Upper lobe of left lung (tissue), 6 donors: ENCODE measurements around the gene APOL2. TPM values are rescaled to one million over a fixed set of nuclear protein-coding genes. Genes with fewer than 3 reads are reported as not detected.
A peak's percentile ranks its signal among the peaks of the same experiment; 100 is the strongest.

ENCODE experiments used
- ATAC-seq, 2 donors: fragments of 200-7000 bp; cut with Tn5 transposase; one replicate each; pipeline ENCODE4 v1.9.1; 2022; ENCODE audit warnings: mild to moderate bottlenecking in 2 of 2, moderate library complexity in 2 of 2; ENCODE audit not compliant: low FRiP score in 2 of 2
- DNase-seq, 2 donors: peaks; one replicate each; pipeline ENCODE4 v3.0.0-alpha.2; 2019 to 2020
- H3K27ac ChIP-seq, 4 donors: fragments of 200-600 bp; sonication (generic); one replicate each; pipeline ENCODE4 v1.5.1; 2016 to 2019
- H3K27me3 ChIP-seq, 4 donors: fragments of 200-600 bp; sonication (generic); one replicate each; pipeline ENCODE4 v1.5.1; 2017 to 2019
- H3K36me3 ChIP-seq, 4 donors: fragments of 200-600 bp; sonication (generic); one replicate each; pipeline ENCODE4 v1.5.1; 2016 to 2019
- H3K4me1 ChIP-seq, 4 donors: fragments of 200-600 bp; sonication (generic); one replicate each; pipeline ENCODE4 v1.5.1; 2018 to 2019
- H3K4me3 ChIP-seq, 4 donors: fragments of 200-600 bp; sonication (generic); one replicate each; pipeline ENCODE4 v1.5.1; 2017 to 2019; ENCODE audit warnings: mild to moderate bottlenecking in 2 of 4, moderate library complexity in 1 of 4
- H3K9me3 ChIP-seq, 4 donors: fragments of 200-600 bp; sonication (generic); one replicate each; pipeline ENCODE4 v1.5.1; 2018 to 2019
- CTCF ChIP-seq, 6 experiments: fragments of 450-650 bp in 4 of 6; fragments of 200-600 bp in 2 of 6; sonication (generic) in 2 of 6; IDR thresholded peaks; one replicate each; pipeline ENCODE4 v1.5.1; 2016 to 2019; ENCODE audit warnings: antibody characterized with exemption in 6 of 6
- EP300 ChIP-seq, 4 donors: sonication (generic); formaldehyde crosslinking; IDR thresholded peaks; one replicate each; pipeline ENCODE4 v1.5.1; 2017; ENCODE audit warnings: antibody characterized with exemption in 4 of 4, control low read depth in 2 of 4
- POLR2A ChIP-seq, 4 donors: fragments of 450-650 bp; IDR thresholded peaks; one replicate each; pipeline ENCODE4 v1.5.1; 2016 to 2017; ENCODE audit warnings: antibody characterized with exemption in 4 of 4, mild to moderate bottlenecking in 2 of 4
- POLR2AphosphoS5 ChIP-seq, 2 donors: sonication (generic); formaldehyde crosslinking; IDR thresholded peaks; one replicate each; pipeline ENCODE4 v1.5.1; 2017; ENCODE audit warnings: antibody characterized with exemption in 2 of 2
- WGBS, 2 donors: methylation state at CpG; one replicate each; pipeline ENCODE4 v1.1.5; 2017 to 2018; 5-methylcytosine and 5-hydroxymethylcytosine counted together
- total RNA-seq, 6 donors: library from RNA; depleted of rRNA in 4 of 6; stranded (reverse); fragments of >200 nt in 4 of 6; gene quantifications; one replicate each; pipeline versions ENCODE4 v1.1.0 to v1.2.1, GENCODE V29; 2016 to 2021
- donor health status: DM: no; HTN: no; CAD: no; lungs with moderate emphysema.
- donor health status: DM: no; HTN: yes; CAD: no; lungs with severe emphysema.

Gene APOL2
- total RNA-seq, 6 donors from 2014 or later: 32.8 to 76.5 (median 52.6) TPM

GRCh38 chr22:36199001-36199551 lies 40.3 kb downstream of the APOL2 start:
- ATAC-seq: no peak
- Histone ChIP-seq H3K4me1 (peaks cover 32 to 47% (median 42%) of the 10 kb centered on the region in 4 donors), H3K9me3 (no peaks in the 10 kb centered on the region), H3K27me3 (no peaks in the 10 kb centered on the region), H3K4me3 (no peak overlapping the region), H3K27ac (peak overlapping the region in 3 of 4 donors; percentile 10 to 49 (median 40)), H3K36me3 (no peaks in the 10 kb centered on the region)
- TF ChIP-seq POLR2A (IDR thresholded peaks at IDR 0.05) (no peak), CTCF (IDR thresholded peaks at IDR 0.05) (no peak), POLR2AphosphoS5 (IDR thresholded peaks at IDR 0.05) (no peak), EP300 (IDR thresholded peaks at IDR 0.05) (no peak)
- DNase-seq: no peak
- 73 to 100% methylated on average over 1 to 5 of the region's 5 CpGs for WGBS, 2 donors

GRCh38 chr22:36198536-36198935 lies 40.8 kb downstream of the APOL2 start:
- peaks cover 32 to 47% (median 41%) of the 10 kb centered on the region in 4 donors for H3K4me1 ChIP-seq
- DNase-seq (no peak), ATAC-seq (no peak)
- no peaks in the 10 kb centered on the region for H3K27me3 ChIP-seq
- WGBS, 2 donors: 93 to 100% methylated on average over 3 of the region's 3 CpGs
- H3K27ac ChIP-seq: peak overlapping the region in 3 of 4 donors; percentile 10 to 49 (median 40)
- no peaks in the 10 kb centered on the region for H3K36me3 ChIP-seq
- H3K9me3 ChIP-seq: no peaks in the 10 kb centered on the region
- H3K4me3 ChIP-seq: no peak overlapping the region
- TF ChIP-seq POLR2AphosphoS5 (IDR thresholded peaks at IDR 0.05) (no peak), CTCF (IDR thresholded peaks at IDR 0.05) (no peak), POLR2A (IDR thresholded peaks at IDR 0.05) (no peak), EP300 (IDR thresholded peaks at IDR 0.05) (no peak)

GRCh38 chr22:36197514-36198146 lies 41.7 kb downstream of the APOL2 start:
- TF ChIP-seq POLR2AphosphoS5 (IDR thresholded peaks at IDR 0.05) (no peak), POLR2A (IDR thresholded peaks at IDR 0.05) (no peak), CTCF (IDR thresholded peaks at IDR 0.05) (no peak), EP300 (IDR thresholded peaks at IDR 0.05) (no peak)

GRCh38 chr22:36197065-36197440 lies 42.3 kb downstream of the APOL2 start:
- H3K27ac ChIP-seq: peak overlapping the region in 3 of 4 donors; percentile 17 to 47 (median 38)
- no peak for DNase-seq
- no peaks in the 10 kb centered on the region for H3K9me3 ChIP-seq
- H3K4me3 ChIP-seq: no peak overlapping the region
- no peaks in the 10 kb centered on the region for H3K36me3 ChIP-seq
- peak in 1 of 2 donors; percentile 83 for ATAC-seq
- peaks cover 26 to 38% (median 32%) of the 10 kb centered on the region in 4 donors for H3K4me1 ChIP-seq
- TF ChIP-seq POLR2AphosphoS5 (IDR thresholded peaks at IDR 0.05) (no peak), EP300 (IDR thresholded peaks at IDR 0.05) (no peak), CTCF (IDR thresholded peaks at IDR 0.05) (no peak), POLR2A (IDR thresholded peaks at IDR 0.05) (no peak)
- WGBS, 2 donors: 8 to 10% methylated on average over 3 of the region's 5 CpGs
- no peaks in the 10 kb centered on the region for H3K27me3 ChIP-seq

More at GRCh38 chr22:36197514-36198146, 41.7 kb downstream of the APOL2 start:
- WGBS, 2 donors: 59 to 61% methylated on average over 8 of the region's 8 CpGs
- Histone ChIP-seq H3K9me3 (no peaks in the 10 kb centered on the region), H3K27ac (peak overlapping the region; percentile 17 to 38 (median 30)), H3K36me3 (no peaks in the 10 kb centered on the region), H3K27me3 (no peaks in the 10 kb centered on the region), H3K4me3 (no peak overlapping the region), H3K4me1 (peaks cover 27 to 42% (median 34%) of the 10 kb centered on the region in 4 donors)
- ATAC-seq: no peak
- no peak for DNase-seq
